Stomach (tissue), 9 donors: ENCODE results near the gene ANP32B. TPM values are rescaled to one million over a fixed set of nuclear protein-coding genes. Genes with fewer than 3 reads are reported as not detected.

Experiments used
- DNase-seq, 2 donors: peaks; one replicate each; pipeline versions ENCODE4 v3.0.0 to v3.0.0-alpha.2; 2013 to 2019
- H3K27ac ChIP-seq, 5 donors: fragments of 200-600 bp in 4 of 5; sonication (generic) in 4 of 5; one replicate each; pipeline ENCODE4 v1.5.1; 2013 to 2019; ENCODE audit warnings: mild to moderate bottlenecking in 1 of 5, moderate library complexity in 1 of 5
- H3K27me3 ChIP-seq, 3 donors: fragments of 200-600 bp; sonication (generic); one replicate each; pipeline ENCODE4 v1.5.1; 2017 to 2019; ENCODE audit warnings: mixed run types in 1 of 3
- H3K36me3 ChIP-seq, 4 donors: fragments of 200-600 bp; sonication (generic); 1 replicate in 3 of 4; 2 replicates in 1 of 4; pipeline ENCODE4 v1.5.1; 2016 to 2019
- H3K4me1 ChIP-seq, 4 donors: fragments of 200-600 bp; sonication (generic); one replicate each; pipeline ENCODE4 v1.5.1; 2016 to 2019
- H3K4me3 ChIP-seq, 4 donors: fragments of 200-600 bp; sonication (generic) in 3 of 4; one replicate each; pipeline ENCODE4 v1.5.1; 2016 to 2019; ENCODE audit warnings: mild to moderate bottlenecking in 1 of 4
- H3K9me3 ChIP-seq, 4 donors: fragments of 200-600 bp; sonication (generic); one replicate each; pipeline ENCODE4 v1.5.1; 2016 to 2019
- CTCF ChIP-seq, 7 experiments: fragments of 450-650 bp in 4 of 7; fragments of 200-600 bp in 3 of 7; sonication (generic) in 3 of 7; IDR thresholded peaks; one replicate each; pipeline ENCODE4 v1.5.1; 2016 to 2019; ENCODE audit warnings: antibody characterized with exemption in 7 of 7, control low read depth in 2 of 7, mild to moderate bottlenecking in 1 of 7
- EP300 ChIP-seq: sonication (generic); formaldehyde crosslinking; IDR thresholded peaks from one replicate; pipeline ENCODE4 v1.6.1; 2017; ENCODE audit warnings: antibody characterized with exemption
- POLR2A ChIP-seq, 4 donors: fragments of 450-650 bp; IDR thresholded peaks; one replicate each; pipeline ENCODE4 v1.6.1; 2016; ENCODE audit warnings: antibody characterized with exemption in 4 of 4, control low read depth in 2 of 4, mild to moderate bottlenecking in 1 of 4, moderate library complexity in 1 of 4
- POLR2AphosphoS5 ChIP-seq, 3 donors: sonication (generic); formaldehyde crosslinking; IDR thresholded peaks; one replicate each; pipeline ENCODE4 v1.6.1; 2016; ENCODE audit warnings: antibody characterized with exemption in 3 of 3
- WGBS, 5 donors: extraction: QIAGEN DNeasy Blood & Tissue Kit in 3 of 5; methylation state at CpG; one replicate each; pipeline versions ENCODE4 v1.1.5 to v1.1.7; 2013 to 2018; 5-methylcytosine and 5-hydroxymethylcytosine counted together
- intact Hi-C: fragments of 100-400 bp; cut with DNase I; formaldehyde crosslinking; loops from one replicate; pipeline ENCODE4 v1.15.1; 2023; ENCODE audit warnings: low total_unique reads
- polyA plus RNA-seq, 3 donors: library from polyadenylated mRNA; stranded (reverse); fragments of 200-250 nt; gene quantifications; one replicate each; pipeline ENCODE4 v1.2.3, GENCODE V29; 2013
- total RNA-seq, 5 donors: library from RNA; depleted of rRNA; stranded (reverse); fragments of >200 nt; gene quantifications; one replicate each; pipeline versions ENCODE4 v1.1.0 to v1.2.3, GENCODE V29; 2014 to 2016
- donor health status: healthy with polysubstance abuse.
- donor health status: Bipolar disorder and iron deficiency.
- donor health status: healthy.

ANP32B gene
- total and polyA plus RNA-seq, 8 donors: 8.2 to 267 (median 100) TPM

- no peaks in the 10 kb centered on the region for H3K9me3 ChIP-seq
- intact Hi-C loops: no loop called here
- no peaks in the 10 kb centered on the region for H3K36me3 ChIP-seq
- peaks cover 0 to 28% (median 3%) of the 10 kb centered on the region in 3 donors for H3K27me3 ChIP-seq
- H3K4me3 ChIP-seq: no peak overlapping the region
- no peaks in the 10 kb centered on the region for H3K4me1 ChIP-seq
- no peak overlapping the region for H3K27ac ChIP-seq
- TF ChIP-seq CTCF (IDR thresholded peaks at IDR 0.05) (no peak), EP300 (no peak), POLR2AphosphoS5 (IDR thresholded peaks at IDR 0.05) (no peak), POLR2A (IDR thresholded peaks at IDR 0.05) (no peak)
- DNase-seq: no peak
Measured at GRCh38 chr9:97936998-97937397, 46.1 kb upstream of the ANP32B start.

DNA sequence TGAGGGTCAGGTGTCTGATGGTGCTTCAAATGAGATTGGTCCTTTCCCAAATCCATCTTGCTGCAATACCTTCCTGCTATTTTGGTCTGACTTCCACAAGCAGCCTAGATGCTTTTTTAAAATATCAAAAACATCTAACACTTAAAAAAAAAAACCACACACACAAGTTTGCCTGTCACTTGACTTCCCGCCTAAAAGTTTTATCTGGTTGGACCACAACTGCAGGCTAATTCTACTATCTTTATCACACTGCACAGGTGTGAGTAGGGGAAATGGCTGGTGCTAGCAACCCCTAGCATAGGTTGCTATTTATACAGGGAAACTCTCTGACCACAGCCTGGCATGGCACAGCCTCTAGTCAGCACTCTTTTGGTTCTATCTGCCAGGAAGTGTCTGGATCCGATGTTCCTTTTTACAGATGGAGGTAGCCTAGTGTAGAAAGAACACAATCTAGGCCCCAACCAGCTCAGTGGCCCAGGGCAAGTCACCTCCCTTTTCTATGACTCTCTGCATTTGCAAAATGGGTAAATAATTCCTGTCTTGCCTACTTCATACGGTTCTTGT is 45.0 kb upstream of the ANP32B start, which contains the start of gene HEMGN:
HEMGN (minus strand) TSS at position 92 of the 564 bp plus-strand sequence; CDS start at position 56, 36 bp downstream.
- H3K27me3 ChIP-seq: peaks cover 0 to 28% (median 3%) of the 10 kb centered on the region in 3 donors
- no peak for TF ChIP-seq POLR2AphosphoS5 (IDR thresholded peaks at IDR 0.05)
- no peak for TF ChIP-seq CTCF (IDR thresholded peaks at IDR 0.05)
- DNase-seq: peak in 1 of 2 donors; percentile 50
- intact Hi-C loops: no loop called here
- H3K9me3 ChIP-seq: no peaks in the 10 kb centered on the region
- WGBS, 5 donors: 46 to 67% (median 47%) methylated on average over 3 of the region's 3 CpGs
- H3K4me3 ChIP-seq: no peak within 1 kb of the TSS
- peak within 1 kb of the TSS in 1 of 5 donors; percentile 26 for H3K27ac ChIP-seq
- no peaks in the 10 kb centered on the region for H3K4me1 ChIP-seq
- H3K36me3 ChIP-seq: no peaks in the 10 kb centered on the region

- Histone ChIP-seq H3K36me3 (no peaks in the 10 kb centered on the region), H3K27me3 (peaks cover 0 to 10% (median 0%) of the 10 kb centered on the region in 3 donors), H3K4me1 (no peaks in the 10 kb centered on the region), H3K9me3 (no peaks in the 10 kb centered on the region), H3K27ac (no peak overlapping the region), H3K4me3 (no peak overlapping the region)
- intact Hi-C loops: no loop called here
- no peak for DNase-seq
- TF ChIP-seq POLR2A (IDR thresholded peaks at IDR 0.05): no peak
Measured at GRCh38 chr9:97940233-97940632, 42.9 kb upstream of the ANP32B start.

DNA sequence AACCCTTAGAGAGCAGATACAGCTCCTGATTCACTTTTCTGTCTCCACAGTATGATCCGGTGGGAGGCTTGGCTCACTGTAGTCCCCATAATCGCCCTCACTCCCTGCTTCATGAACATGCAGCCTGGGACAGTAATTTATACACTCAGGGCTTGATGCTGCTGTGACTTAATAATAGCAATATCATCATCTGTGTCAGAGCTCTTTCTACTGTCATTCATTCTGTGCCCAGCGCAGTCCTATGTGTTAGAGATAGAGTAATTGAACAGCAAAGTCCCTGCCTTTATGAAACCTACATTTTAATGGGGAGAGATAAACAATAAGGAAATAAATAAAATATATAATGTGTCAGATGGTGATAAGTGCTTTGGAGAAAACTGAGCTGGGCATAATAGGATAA is 42.4 kb upstream of the ANP32B start:
- H3K36me3 ChIP-seq: no peaks in the 10 kb centered on the region
- TF ChIP-seq POLR2AphosphoS5 (IDR thresholded peaks at IDR 0.05): no peak
- TF ChIP-seq CTCF (IDR thresholded peaks at IDR 0.05): no peak
- H3K27ac ChIP-seq: no peak overlapping the region
- no peaks in the 10 kb centered on the region for H3K9me3 ChIP-seq
- intact Hi-C loops: no loop called here
- H3K4me3 ChIP-seq: no peak overlapping the region
- DNase-seq: no peak
- H3K27me3 ChIP-seq: peaks cover 0 to 10% (median 0%) of the 10 kb centered on the region in 3 donors
- H3K4me1 ChIP-seq: no peaks in the 10 kb centered on the region
- 72 to 80% (median 76%) methylated on average over 3 of the region's 3 CpGs for WGBS, 5 donors

DNA sequence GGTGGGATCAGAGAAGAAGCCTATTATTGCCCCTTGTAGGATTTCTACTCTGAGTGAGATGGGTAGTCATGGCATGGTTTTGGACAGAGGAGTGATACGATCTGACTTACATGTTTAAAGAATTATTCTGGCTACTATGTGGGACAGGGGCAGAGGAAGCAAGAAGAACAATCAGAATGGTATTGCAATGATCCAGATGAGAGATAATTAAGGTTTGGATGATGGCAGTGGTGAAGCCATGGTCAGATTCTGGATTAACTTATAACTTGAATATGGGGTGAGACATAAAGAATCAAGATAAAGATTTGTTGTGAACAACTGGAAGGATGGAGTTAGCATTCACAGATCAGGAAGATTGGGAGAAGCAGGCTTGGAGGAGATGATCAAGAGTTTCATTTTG is 41.8 kb upstream of the ANP32B start:
- H3K4me1 ChIP-seq: no peaks in the 10 kb centered on the region
- DNase-seq: no peak
- H3K27ac ChIP-seq: no peak overlapping the region
- no peak overlapping the region for H3K4me3 ChIP-seq
- TF ChIP-seq POLR2A (IDR thresholded peaks at IDR 0.05) (no peak), POLR2AphosphoS5 (IDR thresholded peaks at IDR 0.05) (no peak)
- H3K9me3 ChIP-seq: no peaks in the 10 kb centered on the region
- H3K36me3 ChIP-seq: no peaks in the 10 kb centered on the region
- WGBS, 5 donors: 72 to 97% (median 93%) methylated on average over 1 of the region's 1 CpG
- intact Hi-C loops: no loop called here
- peaks cover 0 to 8% (median 0%) of the 10 kb centered on the region in 3 donors for H3K27me3 ChIP-seq
